Mucosa of rectum (tissue), 2 donors: Measurements from ENCODE around the gene COL26A1.

Experiments used
- H3K27ac ChIP-seq, 2 donors: one replicate each; pipeline ENCODE4 v1.7.0; 2013; ENCODE audit warnings: inconsistent platforms in 2 of 2, low read depth in 2 of 2, low read length in 2 of 2
- H3K27me3 ChIP-seq, 2 donors: one replicate each; pipeline ENCODE4 v1.7.0; 2013; ENCODE audit warnings: low read length in 2 of 2; ENCODE audit not compliant: control insufficient read depth in 2 of 2, insufficient read depth in 2 of 2
- H3K36me3 ChIP-seq, 2 donors: one replicate each; pipeline ENCODE4 v1.7.0; 2013; ENCODE audit warnings: low read length in 2 of 2; ENCODE audit not compliant: control insufficient read depth in 2 of 2, insufficient read depth in 2 of 2
- H3K4me1 ChIP-seq, 2 donors: one replicate each; pipeline ENCODE4 v1.7.0; 2013; ENCODE audit warnings: low read length in 2 of 2, mild to moderate bottlenecking in 1 of 2; ENCODE audit not compliant: control insufficient read depth in 2 of 2, insufficient read depth in 2 of 2
- H3K4me3 ChIP-seq, 2 donors: one replicate each; pipeline ENCODE4 v1.7.0; 2013; ENCODE audit warnings: low read length in 2 of 2
- H3K9ac ChIP-seq, 2 donors: one replicate each; pipeline ENCODE4 v1.7.0; 2013; ENCODE audit warnings: low read length in 2 of 2, low read depth in 1 of 2, mild to moderate bottlenecking in 1 of 2
- H3K9me3 ChIP-seq, 2 donors: one replicate each; pipeline ENCODE4 v1.7.0; 2013; ENCODE audit warnings: low read length in 2 of 2; ENCODE audit not compliant: control insufficient read depth in 2 of 2
- donor health status: healthy.
- donor health status: Normal muscosa, but diverticular disease.

Gene COL26A1

GRCh38 chr7:101400751-101401150 lies 38.1 kb downstream of the COL26A1 start:
- Histone ChIP-seq H3K27me3 (peaks cover 10 to 13% of the 10 kb centered on the region in 2 donors), H3K9ac (no peak overlapping the region), H3K9me3 (no peaks in the 10 kb centered on the region), H3K4me3 (no peak overlapping the region), H3K4me1 (no peaks in the 10 kb centered on the region), H3K36me3 (no peaks in the 10 kb centered on the region), H3K27ac (no peak overlapping the region)

- H3K9ac ChIP-seq = no peak overlapping the region
- no peak overlapping the region for H3K27ac ChIP-seq
- H3K4me3 ChIP-seq = no peak overlapping the region
- peaks cover 10 to 13% of the 10 kb centered on the region in 2 donors for H3K27me3 ChIP-seq
- no peaks in the 10 kb centered on the region for H3K9me3 ChIP-seq
- H3K36me3 ChIP-seq = no peaks in the 10 kb centered on the region
- H3K4me1 ChIP-seq = no peaks in the 10 kb centered on the region
Measured at GRCh38 chr7:101401390-101402080, 38.9 kb downstream of the COL26A1 start.

GRCh38 chr7:101402081-101402779 lies 39.6 kb downstream of the COL26A1 start:
- Histone ChIP-seq H3K27ac (no peak overlapping the region), H3K27me3 (peaks cover 8 to 13% of the 10 kb centered on the region in 2 donors), H3K9me3 (no peaks in the 10 kb centered on the region), H3K9ac (no peak overlapping the region), H3K4me3 (no peak overlapping the region), H3K4me1 (no peaks in the 10 kb centered on the region), H3K36me3 (no peaks in the 10 kb centered on the region)

GRCh38 chr7:101402835-101403234 lies 40.2 kb downstream of the COL26A1 start:
- H3K4me3 ChIP-seq = no peak overlapping the region
- H3K27me3 ChIP-seq = peaks cover 8 to 13% of the 10 kb centered on the region in 2 donors
- no peak overlapping the region for H3K27ac ChIP-seq
- H3K4me1 ChIP-seq = no peaks in the 10 kb centered on the region
- no peak overlapping the region for H3K9ac ChIP-seq
- no peaks in the 10 kb centered on the region for H3K36me3 ChIP-seq
- no peaks in the 10 kb centered on the region for H3K9me3 ChIP-seq

- Histone ChIP-seq H3K4me1 (no peaks in the 10 kb centered on the region), H3K4me3 (no peak overlapping the region), H3K36me3 (no peaks in the 10 kb centered on the region), H3K9ac (no peak overlapping the region), H3K27ac (no peak overlapping the region), H3K27me3 (peaks cover 8 to 10% of the 10 kb centered on the region in 2 donors), H3K9me3 (peaks cover 5 to 11% of the 10 kb centered on the region in 2 donors)
Measured at GRCh38 chr7:101405474-101406067, 42.9 kb downstream of the COL26A1 start.

GRCh38 chr7:101410743-101411507 lies 48.2 kb downstream of the COL26A1 start:
- Histone ChIP-seq H3K9me3 (peaks cover 5 to 11% of the 10 kb centered on the region in 2 donors), H3K4me3 (no peak overlapping the region), H3K36me3 (no peaks in the 10 kb centered on the region), H3K4me1 (peaks cover 0 to 3% of the 10 kb centered on the region in 2 donors), H3K9ac (no peak overlapping the region), H3K27me3 (peaks cover 2 to 4% of the 10 kb centered on the region in 2 donors), H3K27ac (no peak overlapping the region)

GRCh38 chr7:101411508-101411874 lies 48.8 kb downstream of the COL26A1 start:
- no peak overlapping the region for H3K27ac ChIP-seq
- no peaks in the 10 kb centered on the region for H3K36me3 ChIP-seq

GRCh38 chr7:101412976-101413375 lies 50.3 kb downstream of the COL26A1 start:
- Histone ChIP-seq H3K27me3 (peaks cover 2 to 5% of the 10 kb centered on the region in 2 donors), H3K9me3 (peaks cover 5 to 11% of the 10 kb centered on the region in 2 donors), H3K9ac (no peak overlapping the region), H3K4me1 (peaks cover 0 to 3% of the 10 kb centered on the region in 2 donors), H3K4me3 (no peak overlapping the region), H3K36me3 (no peaks in the 10 kb centered on the region), H3K27ac (no peak overlapping the region)

More at GRCh38 chr7:101411508-101411874, 48.8 kb downstream of the COL26A1 start:
- Histone ChIP-seq H3K27me3 (peaks cover 2 to 4% of the 10 kb centered on the region in 2 donors), H3K9me3 (peaks cover 5 to 11% of the 10 kb centered on the region in 2 donors), H3K4me3 (no peak overlapping the region), H3K4me1 (peaks cover 0 to 3% of the 10 kb centered on the region in 2 donors), H3K9ac (no peak overlapping the region)

- Histone ChIP-seq H3K9me3 (no peaks in the 10 kb centered on the region), H3K27me3 (peaks cover 0 to 3% of the 10 kb centered on the region in 2 donors), H3K9ac (no peak overlapping the region), H3K27ac (no peak overlapping the region), H3K4me1 (no peaks in the 10 kb centered on the region), H3K36me3 (no peaks in the 10 kb centered on the region), H3K4me3 (no peak overlapping the region)
Measured at GRCh38 chr7:101418694-101419093, 56.0 kb downstream of the COL26A1 start.
